ENCODE data around the gene PHACTR1.
A peak's percentile ranks its signal among the peaks of the same experiment; 100 is the strongest.

PHACTR1 gene

GRCh38 chr6:12967686-12968085, 251.1 kb downstream of the PHACTR1 start:
- H3K27ac ChIP-seq, result peak overlapping the region in 5 of 21 experiments; percentile 6 to 50 (median 29)
- no peak overlapping the region for H3K4me3 ChIP-seq

- H3K27ac ChIP-seq, result peak overlapping the region in 1 of 21 experiments; percentile 29
- no peak overlapping the region for H3K4me3 ChIP-seq
Measured at GRCh38 chr6:12968290-12968689, 251.7 kb downstream of the PHACTR1 start.

DNA sequence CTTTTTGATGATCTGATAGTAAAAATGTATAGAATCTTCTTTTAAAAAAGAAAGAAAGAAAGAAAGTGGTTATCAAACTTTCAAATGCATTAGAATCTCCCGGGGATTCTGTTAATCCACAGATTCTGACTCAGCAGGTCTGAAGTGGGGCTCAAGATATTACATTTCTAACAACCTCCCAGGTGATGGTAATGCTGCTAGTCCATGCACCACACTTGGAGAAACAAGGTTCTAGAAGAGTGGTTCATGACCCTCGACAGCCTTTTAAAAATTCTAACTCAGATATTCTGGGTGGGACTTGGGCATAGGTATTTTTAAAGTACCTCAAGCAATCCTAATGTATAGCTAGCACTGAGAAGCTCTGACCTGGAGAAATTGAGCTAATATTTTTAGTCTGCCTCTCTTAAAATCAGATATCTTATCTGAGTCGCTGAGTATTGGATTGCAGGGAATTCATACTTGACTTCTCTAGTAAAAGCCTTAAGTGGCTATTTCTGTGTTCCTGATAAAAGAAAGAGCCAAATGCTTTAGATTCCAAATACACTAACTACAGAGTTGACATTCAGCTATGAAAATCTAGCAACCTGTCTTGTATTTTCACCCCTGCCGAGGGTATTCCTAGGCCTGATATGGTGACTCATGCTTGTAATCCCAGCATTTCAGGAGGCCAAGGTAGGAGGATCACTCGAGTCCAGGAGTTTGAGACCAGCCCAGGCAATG, 252.4 kb downstream of the PHACTR1 start:
- Histone ChIP-seq H3K4me3 (no peak overlapping the region), H3K27ac (no peak overlapping the region)

GRCh38 chr6:12969966-12970365, 253.4 kb downstream of the PHACTR1 start:
- no peak overlapping the region for H3K27ac ChIP-seq
- no peak overlapping the region for H3K4me3 ChIP-seq

- no peak overlapping the region for H3K27ac ChIP-seq
- no peak overlapping the region for H3K4me3 ChIP-seq
Measured at GRCh38 chr6:12973386-12973785, 256.8 kb downstream of the PHACTR1 start.

GRCh38 chr6:12974551-12974950, 258.0 kb downstream of the PHACTR1 start:
- Histone ChIP-seq H3K4me3 (no peak overlapping the region), H3K27ac (no peak overlapping the region)

DNA sequence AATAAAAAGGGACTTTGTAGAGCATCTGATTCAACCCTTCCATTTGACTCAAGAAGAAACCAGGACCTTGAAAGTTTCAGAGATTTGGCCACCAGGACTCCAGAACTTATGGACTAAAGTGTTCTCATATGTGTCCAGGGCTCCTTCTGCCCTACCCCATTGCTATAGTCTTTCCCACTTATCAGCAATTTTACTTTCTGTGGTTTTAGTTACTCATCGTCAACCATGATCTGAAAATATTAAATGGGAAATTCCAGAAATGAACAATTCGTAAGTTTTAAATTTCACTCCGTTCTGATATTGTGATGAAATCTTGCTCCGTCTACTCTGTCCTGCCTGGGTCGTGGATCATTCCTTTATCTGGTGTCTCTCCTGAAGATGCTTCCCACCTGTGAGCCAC, 259.8 kb downstream of the PHACTR1 start:
- Histone ChIP-seq H3K27ac (no peak overlapping the region), H3K4me3 (no peak overlapping the region)

- H3K4me3 ChIP-seq, result no peak overlapping the region
- no peak overlapping the region for H3K27ac ChIP-seq
Measured at GRCh38 chr6:12977206-12977605, 260.6 kb downstream of the PHACTR1 start.

- Histone ChIP-seq H3K4me3 (no peak overlapping the region), H3K27ac (no peak overlapping the region)
Measured at GRCh38 chr6:12977806-12978205, 261.2 kb downstream of the PHACTR1 start.

DNA sequence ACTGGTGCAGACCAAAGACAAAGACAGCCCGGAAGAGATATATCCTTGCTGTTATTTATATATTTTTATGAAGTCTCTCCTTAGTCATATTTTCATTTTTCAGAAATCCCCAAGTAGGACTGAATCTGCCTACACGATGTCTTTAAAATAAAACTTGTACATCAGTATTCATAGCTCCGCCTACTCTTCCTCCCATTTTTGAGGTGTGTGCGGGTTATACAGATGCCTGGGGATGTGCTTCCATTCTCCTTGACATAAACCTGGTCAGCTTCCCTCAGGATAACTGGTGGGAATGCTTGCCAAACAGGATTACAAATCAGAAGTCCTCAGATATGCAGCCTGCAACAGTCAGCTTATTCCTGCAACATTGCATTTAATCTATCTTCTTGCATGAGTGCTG, 264.2 kb downstream of the PHACTR1 start:
- no peak overlapping the region for H3K4me3 ChIP-seq
- no peak overlapping the region for H3K27ac ChIP-seq

DNA sequence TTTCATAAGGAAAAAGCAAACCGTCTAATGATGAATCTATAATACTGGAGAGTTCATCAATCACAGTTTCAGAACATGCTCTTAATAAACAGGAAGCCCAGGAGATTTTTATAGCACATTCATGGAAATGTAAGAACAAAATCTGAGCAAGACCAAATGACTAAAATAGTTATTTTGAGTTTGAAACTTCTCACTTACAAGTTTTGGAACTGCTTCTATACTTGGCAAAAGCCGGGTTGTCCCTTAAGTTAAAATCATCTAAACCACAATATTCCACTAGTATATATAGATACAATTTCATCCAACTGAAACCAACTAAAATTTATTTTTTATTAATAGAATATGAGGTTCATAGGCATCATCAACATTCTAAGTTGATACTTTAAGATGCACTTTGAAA, 268.2 kb downstream of the PHACTR1 start:
- no peak overlapping the region for H3K4me3 ChIP-seq

DNA sequence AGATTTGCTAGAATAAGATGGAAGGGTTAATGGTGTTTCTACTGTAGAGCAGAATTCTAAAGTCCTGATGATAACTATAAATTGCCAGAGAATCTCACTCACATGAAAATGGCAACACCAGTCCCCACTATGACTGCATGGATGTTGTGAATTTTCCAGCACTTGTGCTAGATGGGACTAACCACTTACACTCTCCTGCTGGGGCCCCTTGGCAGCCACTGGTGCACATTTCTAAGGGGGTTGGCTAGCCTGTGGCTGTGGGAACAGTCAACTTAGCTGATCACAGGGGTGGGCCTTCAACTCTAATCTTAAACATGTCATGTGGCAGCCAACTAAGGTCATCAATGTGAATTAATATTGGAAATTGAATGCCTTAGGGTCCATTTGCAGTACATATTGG, 271.2 kb downstream of the PHACTR1 start:
- Histone ChIP-seq H3K4me3 (no peak overlapping the region), H3K27ac (no peak overlapping the region)

More for the DNA sequence above, 268.2 kb downstream of the PHACTR1 start:
- no peak overlapping the region for H3K27ac ChIP-seq

- Histone ChIP-seq H3K4me3 (no peak overlapping the region), H3K27ac (no peak overlapping the region)
Measured at GRCh38 chr6:12990162-12990561, 273.6 kb downstream of the PHACTR1 start.

DNA sequence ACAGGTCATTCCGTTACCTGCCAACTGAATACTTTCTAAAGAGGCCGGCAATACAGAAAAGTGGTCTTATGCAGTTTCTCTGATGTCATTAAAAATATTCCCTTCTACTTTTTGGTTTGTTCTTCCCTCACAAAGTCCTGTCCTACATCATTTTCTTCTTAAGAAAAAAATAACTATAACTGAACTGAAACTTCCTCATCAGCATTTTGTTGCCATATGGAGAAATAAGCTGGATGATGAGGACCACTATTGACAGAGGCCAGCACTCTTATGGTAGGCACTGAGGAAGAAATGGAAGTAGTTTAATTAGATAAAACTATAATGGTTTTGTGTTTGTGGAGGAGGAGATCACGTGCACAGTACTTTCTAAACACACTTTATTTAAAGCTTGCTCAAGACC, 274.9 kb downstream of the PHACTR1 start:
- H3K4me3 ChIP-seq, result no peak overlapping the region
- H3K27ac ChIP-seq, result no peak overlapping the region

- H3K4me3 ChIP-seq, result no peak overlapping the region
- H3K27ac ChIP-seq, result no peak overlapping the region
Measured at GRCh38 chr6:12992770-12993169, 276.2 kb downstream of the PHACTR1 start.

DNA sequence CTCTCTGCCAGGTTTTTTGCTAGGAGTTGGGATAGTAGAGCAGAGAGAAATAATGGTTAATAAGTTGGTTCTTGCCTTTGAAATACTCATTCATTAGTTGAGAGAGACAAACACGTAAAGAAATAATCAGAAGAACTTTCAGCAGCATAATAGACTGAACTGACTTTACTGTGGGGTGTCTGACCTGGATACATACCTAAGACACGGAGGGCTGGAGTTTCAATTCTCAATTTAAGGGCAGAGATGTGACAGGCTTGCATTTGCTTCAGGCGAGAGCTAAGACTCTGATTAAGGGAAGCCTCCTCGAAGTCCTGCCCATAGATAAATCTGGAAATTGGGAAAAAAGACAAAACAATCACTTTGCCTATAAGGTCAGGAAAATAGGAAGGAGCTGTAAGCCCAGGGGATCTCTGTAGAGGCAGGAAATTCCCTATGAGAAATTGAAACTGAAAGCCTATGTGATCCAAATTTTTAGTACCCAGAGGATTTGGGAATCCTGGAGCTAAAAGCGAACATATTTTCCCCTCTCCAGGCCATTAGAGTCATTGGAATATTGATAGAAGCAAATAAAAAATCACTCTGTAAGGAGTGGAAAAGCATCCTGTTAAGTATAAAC, 276.8 kb downstream of the PHACTR1 start:
- Histone ChIP-seq H3K4me3 (no peak overlapping the region), H3K27ac (no peak overlapping the region)

DNA sequence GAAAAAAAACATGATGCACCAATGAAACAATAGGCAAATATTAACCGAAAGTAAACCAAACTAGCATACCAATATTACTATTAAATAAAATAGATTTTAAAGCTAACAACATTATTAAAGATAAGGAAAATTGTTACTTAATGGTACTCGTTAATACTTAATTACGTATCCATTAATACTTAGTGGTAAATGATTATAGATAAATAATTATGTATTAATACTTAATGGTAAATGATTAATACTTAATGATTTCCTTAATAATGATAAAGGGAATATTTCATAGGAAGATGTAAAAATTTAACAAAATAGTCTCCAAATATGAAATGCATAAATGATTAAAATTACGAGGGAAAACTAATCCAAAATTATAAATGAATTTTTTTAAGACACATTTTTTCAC, 278.9 kb downstream of the PHACTR1 start:
- Histone ChIP-seq H3K4me3 (no peak overlapping the region), H3K27ac (no peak overlapping the region)

- H3K4me3 ChIP-seq, result no peak overlapping the region
- no peak overlapping the region for H3K27ac ChIP-seq
Measured at GRCh38 chr6:13000537-13000936, 284.0 kb downstream of the PHACTR1 start.

- no peak overlapping the region for H3K27ac ChIP-seq
- H3K4me3 ChIP-seq, result no peak overlapping the region
Measured at GRCh38 chr6:13001927-13002326, 285.4 kb downstream of the PHACTR1 start.

DNA sequence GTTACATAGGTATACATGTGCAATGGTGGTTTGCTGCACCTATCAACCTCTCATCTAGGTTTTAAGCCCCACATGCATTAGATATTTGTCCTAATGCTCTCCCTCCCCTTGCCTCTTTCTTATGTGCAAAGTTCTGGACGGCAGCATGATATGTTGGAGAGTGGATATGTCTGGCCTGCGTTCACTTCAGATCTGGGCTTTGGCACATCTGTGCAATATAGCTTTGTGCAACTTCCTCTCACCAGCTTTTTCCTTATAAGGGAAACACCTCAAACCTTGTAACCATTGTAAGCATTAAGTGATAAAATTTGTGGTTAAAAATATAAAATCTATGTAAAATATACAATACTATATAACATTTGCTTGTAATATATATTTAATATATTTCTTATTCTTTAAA, 288.0 kb downstream of the PHACTR1 start:
- H3K27ac ChIP-seq, result no peak overlapping the region
- H3K4me3 ChIP-seq, result no peak overlapping the region

DNA sequence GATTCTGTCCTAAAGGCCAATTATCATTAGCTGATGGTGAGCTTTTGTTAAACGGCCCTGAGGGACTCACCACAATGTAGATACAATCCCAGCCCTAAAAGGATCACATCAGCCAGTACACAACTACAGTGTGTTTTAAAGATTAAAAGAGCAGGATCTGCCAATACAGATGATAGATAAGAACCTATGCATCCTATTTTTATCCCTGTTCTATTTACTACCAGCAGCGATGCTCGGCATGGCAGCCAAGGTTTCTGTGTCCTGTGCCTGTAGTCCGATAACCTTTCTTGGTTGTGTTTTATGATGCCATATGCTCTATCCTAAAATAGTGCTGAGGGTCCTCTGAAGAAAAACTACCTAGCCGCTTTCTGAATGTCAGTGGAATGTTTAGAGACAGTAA, 289.4 kb downstream of the PHACTR1 start:
- no peak overlapping the region for H3K4me3 ChIP-seq
- H3K27ac ChIP-seq, result no peak overlapping the region

Data from skin epidermis (tissue), 12 donors.